Measurements from ENCODE around the gene CASP1.

Gene CASP1

DNA sequence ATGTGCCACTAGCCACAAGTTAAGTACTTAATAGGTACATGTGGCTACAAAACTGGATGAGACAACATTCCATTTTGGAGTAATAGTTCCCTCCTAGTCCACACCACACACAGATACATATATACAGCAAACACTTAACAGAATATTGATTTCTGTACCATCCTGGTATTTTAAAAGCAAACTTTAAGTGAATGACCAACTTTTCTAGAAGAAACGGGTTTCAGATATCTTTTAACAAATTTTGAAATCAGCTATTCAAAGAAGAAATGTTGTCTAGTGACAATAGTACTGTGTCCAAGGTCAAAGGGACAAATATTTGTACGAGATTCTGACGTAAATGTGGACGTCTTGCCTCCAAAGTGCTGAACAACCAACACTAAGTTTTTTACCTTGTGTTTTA is 22.5 kb upstream of the CASP1 start:
- Histone ChIP-seq H3K27ac (ENCODE audit: low read length) (no peak overlapping the region), H3K4me2 (ENCODE audit: low read depth, low read length) (no peak overlapping the region), H3K9me3 (replicated peaks; ENCODE audit: insufficient read depth, low read length) (no peaks in the 10 kb centered on the region), H3K4me3 (ENCODE audit: low read length) (no peak overlapping the region), H3K4me1 (ENCODE audit: low read length) (no peaks in the 10 kb centered on the region), H3K9ac (ENCODE audit: low read length) (no peak overlapping the region), H3K36me3 (replicated peaks; ENCODE audit: insufficient read depth, low read length) (no peaks in the 10 kb centered on the region), H4K20me1 (ENCODE audit: insufficient read depth, low read length) (no peaks in the 10 kb centered on the region), H3F3A (ENCODE audit: insufficient read depth, low read length) (no peaks in the 10 kb centered on the region), H2AFZ (ENCODE audit: low read length) (no peak overlapping the region), H3K9me2 (replicated peaks; ENCODE audit: insufficient read depth, low read length) (no peaks in the 10 kb centered on the region), H3K79me2 (ENCODE audit: low read length) (no peaks in the 10 kb centered on the region), H3K27me3 (replicated peaks; ENCODE audit: insufficient read depth, low read length) (no peaks in the 10 kb centered on the region)
- DNase-seq = no peak
- TF ChIP-seq EZH2 (optimal IDR thresholded peaks at IDR 0.05; ENCODE audit: low read depth, low read length) (no peak), EZH2phosphoT487 (IDR thresholded peaks at IDR 0.05; ENCODE audit: low read length) (no peak)
- TF ChIP-seq, protein P1, sequence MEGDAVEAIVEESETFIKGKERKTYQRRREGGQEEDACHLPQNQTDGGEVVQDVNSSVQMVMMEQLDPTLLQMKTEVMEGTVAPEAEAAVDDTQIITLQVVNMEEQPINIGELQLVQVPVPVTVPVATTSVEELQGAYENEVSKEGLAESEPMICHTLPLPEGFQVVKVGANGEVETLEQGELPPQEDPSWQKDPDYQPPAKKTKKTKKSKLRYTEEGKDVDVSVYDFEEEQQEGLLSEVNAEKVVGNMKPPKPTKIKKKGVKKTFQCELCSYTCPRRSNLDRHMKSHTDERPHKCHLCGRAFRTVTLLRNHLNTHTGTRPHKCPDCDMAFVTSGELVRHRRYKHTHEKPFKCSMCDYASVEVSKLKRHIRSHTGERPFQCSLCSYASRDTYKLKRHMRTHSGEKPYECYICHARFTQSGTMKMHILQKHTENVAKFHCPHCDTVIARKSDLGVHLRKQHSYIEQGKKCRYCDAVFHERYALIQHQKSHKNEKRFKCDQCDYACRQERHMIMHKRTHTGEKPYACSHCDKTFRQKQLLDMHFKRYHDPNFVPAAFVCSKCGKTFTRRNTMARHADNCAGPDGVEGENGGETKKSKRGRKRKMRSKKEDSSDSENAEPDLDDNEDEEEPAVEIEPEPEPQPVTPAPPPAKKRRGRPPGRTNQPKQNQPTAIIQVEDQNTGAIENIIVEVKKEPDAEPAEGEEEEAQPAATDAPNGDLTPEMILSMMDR (IDR thresholded peaks at IDR 0.05; ENCODE audit: low read length) = no peak

DNA sequence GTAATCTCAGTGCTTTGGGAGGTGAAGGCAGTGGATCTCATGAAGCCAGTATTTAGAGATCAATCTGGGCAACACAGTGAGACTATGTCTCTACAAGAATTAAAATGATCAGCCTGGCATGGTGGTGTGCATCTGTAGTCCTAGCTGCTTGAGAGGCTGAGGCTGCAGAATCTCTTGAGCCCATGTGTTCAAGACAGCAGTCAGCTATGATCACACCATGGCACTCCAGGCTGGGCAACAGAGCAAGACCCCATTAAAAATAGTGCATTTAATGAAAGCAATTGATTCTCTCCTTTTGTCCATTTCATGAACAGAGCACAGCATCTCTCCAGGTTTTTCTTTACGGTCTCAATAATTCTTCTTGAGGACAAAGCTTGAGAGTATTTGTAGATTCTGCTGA is 21.5 kb upstream of the CASP1 start:
- Histone ChIP-seq H3K36me3 (replicated peaks; ENCODE audit: insufficient read depth, low read length) (no peaks in the 10 kb centered on the region), H3K79me2 (ENCODE audit: low read length) (no peaks in the 10 kb centered on the region), H3K4me2 (ENCODE audit: low read depth, low read length) (no peak overlapping the region), H3K4me1 (ENCODE audit: low read length) (no peaks in the 10 kb centered on the region), H3K9me3 (replicated peaks; ENCODE audit: insufficient read depth, low read length) (no peaks in the 10 kb centered on the region), H3K27me3 (replicated peaks; ENCODE audit: insufficient read depth, low read length) (no peaks in the 10 kb centered on the region), H3K9ac (ENCODE audit: low read length) (no peak overlapping the region), H3K27ac (ENCODE audit: low read length) (no peak overlapping the region), H2AFZ (ENCODE audit: low read length) (no peak overlapping the region), H3F3A (ENCODE audit: insufficient read depth, low read length) (no peaks in the 10 kb centered on the region), H3K9me2 (replicated peaks; ENCODE audit: insufficient read depth, low read length) (no peaks in the 10 kb centered on the region), H3K4me3 (ENCODE audit: low read length) (no peak overlapping the region), H4K20me1 (ENCODE audit: insufficient read depth, low read length) (no peaks in the 10 kb centered on the region)
- no peak for TF ChIP-seq EZH2 (optimal IDR thresholded peaks at IDR 0.05; ENCODE audit: low read depth, low read length)
- no peak for TF ChIP-seq EZH2phosphoT487 (IDR thresholded peaks at IDR 0.05; ENCODE audit: low read length)
- no peak for DNase-seq

DNA sequence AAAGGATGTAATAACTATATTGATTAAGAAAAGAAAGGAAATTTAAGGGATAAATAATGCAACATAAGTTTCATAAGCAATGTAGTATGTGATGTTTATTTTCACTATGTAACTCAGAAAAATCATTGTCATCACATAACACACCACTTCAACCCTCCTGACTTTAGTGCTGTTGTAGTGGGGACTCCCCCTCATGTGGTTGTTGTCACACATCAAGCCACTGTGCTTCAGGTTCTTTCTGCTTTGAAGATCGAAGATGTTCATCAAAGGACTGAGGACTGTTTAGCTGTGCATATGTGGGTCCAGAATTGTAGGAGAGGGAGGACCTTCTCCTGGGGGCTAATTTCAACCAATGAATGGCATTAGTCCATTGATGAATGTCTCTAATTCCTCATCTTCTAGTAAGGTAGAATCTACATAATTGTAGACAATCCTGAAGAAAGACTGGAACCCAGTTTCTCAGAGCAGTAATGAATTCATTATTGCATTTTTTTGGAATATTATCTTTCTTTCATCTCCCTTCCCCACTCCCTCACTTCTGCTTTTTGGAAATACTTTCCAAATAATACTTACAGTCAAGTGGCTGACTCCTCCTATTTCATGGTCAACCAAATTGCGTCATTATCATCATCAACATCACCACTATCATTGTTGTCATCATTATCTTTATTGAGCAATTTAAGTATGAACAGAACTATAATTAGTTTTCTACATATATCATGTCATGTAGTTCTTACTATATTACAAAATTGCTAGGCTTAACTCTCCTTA is 20.0 kb upstream of the CASP1 start:
- TF ChIP-seq, protein P1 (IDR thresholded peaks at IDR 0.05; ENCODE audit: low read length) = no peak
- TF ChIP-seq EZH2phosphoT487 (IDR thresholded peaks at IDR 0.05; ENCODE audit: low read length) = no peak
- no peak for TF ChIP-seq EZH2 (optimal IDR thresholded peaks at IDR 0.05; ENCODE audit: low read depth, low read length)
- H3K4me3 ChIP-seq (ENCODE audit: low read length) = no peak overlapping the region
- H4K20me1 ChIP-seq (ENCODE audit: insufficient read depth, low read length) = no peaks in the 10 kb centered on the region
- H3K36me3 ChIP-seq (replicated peaks; ENCODE audit: insufficient read depth, low read length) = no peaks in the 10 kb centered on the region
- no peaks in the 10 kb centered on the region for H3K9me2 ChIP-seq (replicated peaks; ENCODE audit: insufficient read depth, low read length)
- no peak for DNase-seq
- no peak overlapping the region for H3K9ac ChIP-seq (ENCODE audit: low read length)
- H2AFZ ChIP-seq (ENCODE audit: low read length) = no peak overlapping the region
- no peaks in the 10 kb centered on the region for H3K4me1 ChIP-seq (ENCODE audit: low read length)
- no peak overlapping the region for H3K27ac ChIP-seq (ENCODE audit: low read length)
- no peak overlapping the region for H3K4me2 ChIP-seq (ENCODE audit: low read depth, low read length)
- no peaks in the 10 kb centered on the region for H3K27me3 ChIP-seq (replicated peaks; ENCODE audit: insufficient read depth, low read length)
- no peaks in the 10 kb centered on the region for H3F3A ChIP-seq (ENCODE audit: insufficient read depth, low read length)
- H3K79me2 ChIP-seq (ENCODE audit: low read length) = no peaks in the 10 kb centered on the region
- H3K9me3 ChIP-seq (replicated peaks; ENCODE audit: insufficient read depth, low read length) = no peaks in the 10 kb centered on the region

DNA sequence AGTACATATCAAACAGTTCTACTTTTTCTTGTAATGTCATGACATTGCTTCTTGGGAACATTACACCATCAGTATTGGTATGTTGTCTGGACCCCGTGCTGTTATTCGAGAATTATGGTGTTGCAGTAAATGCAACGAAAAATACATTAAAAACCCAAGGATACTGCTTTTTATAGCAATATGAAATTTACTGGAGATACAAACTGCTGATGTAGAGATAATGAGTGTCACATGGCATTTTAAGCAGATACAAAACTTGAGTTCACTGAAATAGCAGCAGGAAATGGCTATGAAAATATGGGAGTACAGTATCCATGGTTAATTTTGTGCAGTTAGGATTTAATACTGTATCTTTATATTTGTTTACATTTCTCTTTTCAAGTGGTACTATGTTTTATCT is 17.5 kb upstream of the CASP1 start:
- Histone ChIP-seq H3K9me3 (replicated peaks; ENCODE audit: insufficient read depth, low read length) (no peaks in the 10 kb centered on the region), H3K27ac (ENCODE audit: low read length) (no peak overlapping the region), H3K4me3 (ENCODE audit: low read length) (no peak overlapping the region), H3K4me2 (ENCODE audit: low read depth, low read length) (no peak overlapping the region), H3K9ac (ENCODE audit: low read length) (no peak overlapping the region), H3K4me1 (ENCODE audit: low read length) (no peaks in the 10 kb centered on the region), H3K27me3 (replicated peaks; ENCODE audit: insufficient read depth, low read length) (no peaks in the 10 kb centered on the region), H3K36me3 (replicated peaks; ENCODE audit: insufficient read depth, low read length) (no peaks in the 10 kb centered on the region), H3F3A (ENCODE audit: insufficient read depth, low read length) (no peaks in the 10 kb centered on the region), H3K9me2 (replicated peaks; ENCODE audit: insufficient read depth, low read length) (no peaks in the 10 kb centered on the region), H2AFZ (ENCODE audit: low read length) (no peak overlapping the region), H4K20me1 (ENCODE audit: insufficient read depth, low read length) (no peaks in the 10 kb centered on the region), H3K79me2 (ENCODE audit: low read length) (no peaks in the 10 kb centered on the region)
- no peak for TF ChIP-seq EZH2 (optimal IDR thresholded peaks at IDR 0.05; ENCODE audit: low read depth, low read length)
- TF ChIP-seq EZH2phosphoT487 (IDR thresholded peaks at IDR 0.05; ENCODE audit: low read length) = no peak
- TF ChIP-seq, protein P1 (IDR thresholded peaks at IDR 0.05; ENCODE audit: low read length) = no peak
- DNase-seq = no peak
